Fibroblast of upper back skin (primary cell): ENCODE results near the gene TBX4.
"Not testable (repeated sequence)": the region's sequence is repeated elsewhere in the genome, so short reads cannot be mapped to it uniquely, and the experiment has no call there.

Source experiments
- DNase-seq: peaks from one replicate; pipeline ENCODE4 v3.0.0-alpha.2; 2013

Gene TBX4

GRCh38 chr17:61431594-61432311 lies 20.5 kb upstream of the TBX4 start:
- no peak for DNase-seq

GRCh38 chr17:61436273-61436672 lies 15.9 kb upstream of the TBX4 start:
- DNase-seq = no peak

GRCh38 chr17:61436995-61437704 lies 15.1 kb upstream of the TBX4 start:
- DNase-seq = no peak

GRCh38 chr17:61440697-61441096 lies 11.5 kb upstream of the TBX4 start:
- DNase-seq = no peak

- DNase-seq = not testable (repeated sequence)
Observed at GRCh38 chr17:61441507-61441906, 10.7 kb upstream of the TBX4 start.

- DNase-seq = no peak
Observed at GRCh38 chr17:61442136-61442775, 10.0 kb upstream of the TBX4 start.

- no peak for DNase-seq
Observed at GRCh38 chr17:61442878-61443474, 9.2 kb upstream of the TBX4 start.

GRCh38 chr17:61443475-61443882 lies 8.7 kb upstream of the TBX4 start:
- DNase-seq = no peak

GRCh38 chr17:61444075-61444474 lies 8.1 kb upstream of the TBX4 start:
- no peak for DNase-seq

GRCh38 chr17:61444831-61445230 lies 7.4 kb upstream of the TBX4 start:
- DNase-seq = no peak

GRCh38 chr17:61447358-61447757 lies 4.9 kb upstream of the TBX4 start:
- DNase-seq = no peak

GRCh38 chr17:61448042-61448441 lies 4.2 kb upstream of the TBX4 start:
- no peak for DNase-seq

GRCh38 chr17:61449140-61449539 lies 3.1 kb upstream of the TBX4 start:
- DNase-seq = not testable (repeated sequence)

GRCh38 chr17:61449707-61450640 lies 2.2 kb upstream of the TBX4 start:
- no peak for DNase-seq

GRCh38 chr17:61450641-61451537 lies 1.3 kb upstream of the TBX4 start:
- DNase-seq = no peak

GRCh38 chr17:61451538-61452300 lies 503 bp upstream of the TBX4 start:
- DNase-seq = no peak

- no peak for DNase-seq
Observed at GRCh38 chr17:61453566-61454380, 1.6 kb downstream of the TBX4 start.

GRCh38 chr17:61454381-61455323 lies 2.4 kb downstream of the TBX4 start:
- no peak for DNase-seq
